Fibroblast of peridontal ligament (primary cell): ENCODE measurements around the gene LIMCH1.

Experiments
- DNase-seq: peaks from one replicate; pipeline ENCODE4 v3.0.0-alpha.2; 2010; ENCODE audit errors: extremely low read depth

LIMCH1 gene

DNA sequence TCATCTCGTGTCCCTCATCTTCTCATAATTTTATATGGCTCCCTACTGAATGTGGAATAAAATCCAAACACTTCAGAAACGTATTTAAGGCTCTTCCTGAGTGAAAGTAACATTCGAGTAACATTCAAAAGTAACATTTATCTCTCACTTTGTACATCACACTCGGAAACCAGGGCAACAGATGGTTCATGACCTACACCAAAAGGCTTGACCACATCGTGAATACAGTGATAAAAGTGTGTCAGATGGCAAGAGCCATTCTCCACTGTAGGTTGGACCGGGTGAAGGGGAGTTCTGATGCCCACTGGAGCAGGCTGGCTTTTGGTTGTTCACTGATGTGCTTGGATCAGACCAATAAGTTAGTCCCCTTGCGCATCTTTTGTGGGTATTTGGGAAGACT lies 5.6 kb upstream of the LIMCH1 start:
- DNase-seq = no peak

DNA sequence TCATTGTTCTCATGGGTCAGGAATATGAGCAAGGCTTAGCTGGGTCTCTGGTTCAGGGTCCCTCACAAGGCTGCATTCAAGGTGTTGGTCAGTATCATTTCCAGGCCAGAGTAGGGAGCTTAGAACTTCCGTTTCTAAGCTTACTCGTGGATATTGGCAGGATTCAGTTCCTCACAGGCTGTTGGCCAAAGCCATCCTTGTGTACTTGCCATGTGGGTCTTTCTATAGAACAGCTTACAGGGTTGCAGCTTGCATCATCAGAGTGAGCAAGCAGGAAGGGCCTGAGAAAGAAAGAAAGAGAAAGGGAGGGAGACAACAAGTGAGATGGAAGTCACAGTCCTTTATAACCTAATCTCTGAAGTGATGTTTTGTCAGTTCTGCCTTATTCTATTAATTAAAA lies 5.1 kb upstream of the LIMCH1 start:
- DNase-seq = no peak

DNA sequence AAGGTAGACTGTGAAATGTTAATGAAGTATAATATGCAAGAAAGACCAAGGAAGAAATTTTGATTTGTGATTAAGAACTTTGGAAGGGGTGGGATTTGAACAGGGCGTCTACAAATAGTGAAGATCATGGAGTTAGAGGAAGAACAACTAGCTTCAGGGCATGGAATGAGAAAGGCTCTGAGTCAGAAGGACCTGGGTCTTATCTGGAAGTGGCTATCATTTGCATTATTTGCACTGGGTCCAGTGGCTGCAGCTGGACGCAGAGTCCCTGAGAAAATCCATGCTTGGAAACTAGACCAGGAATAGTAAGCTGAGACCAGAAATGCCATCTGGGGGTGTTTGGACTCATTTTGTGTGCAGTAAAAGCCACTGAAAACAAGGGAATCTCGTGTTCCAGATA lies 4.3 kb upstream of the LIMCH1 start:
- DNase-seq = no peak

DNA sequence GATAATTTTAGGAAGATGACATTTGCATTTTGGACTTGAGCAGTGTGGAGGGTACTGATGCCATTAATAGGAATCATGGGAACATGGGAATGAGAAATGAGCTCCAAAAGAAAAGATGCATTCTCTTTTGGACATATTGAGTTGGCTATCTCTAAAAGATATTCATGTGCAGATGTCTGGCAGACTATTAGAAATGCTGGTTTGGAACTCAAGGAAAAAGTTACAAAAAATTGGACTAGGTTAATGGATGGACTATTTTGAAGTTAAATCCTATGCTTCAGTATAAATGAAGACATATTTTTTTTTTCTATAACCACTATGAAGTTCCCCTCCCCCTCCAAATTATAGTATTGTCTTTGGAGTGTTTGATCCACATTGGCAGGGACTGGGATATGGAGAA lies 3.6 kb upstream of the LIMCH1 start:
- DNase-seq = no peak

DNA sequence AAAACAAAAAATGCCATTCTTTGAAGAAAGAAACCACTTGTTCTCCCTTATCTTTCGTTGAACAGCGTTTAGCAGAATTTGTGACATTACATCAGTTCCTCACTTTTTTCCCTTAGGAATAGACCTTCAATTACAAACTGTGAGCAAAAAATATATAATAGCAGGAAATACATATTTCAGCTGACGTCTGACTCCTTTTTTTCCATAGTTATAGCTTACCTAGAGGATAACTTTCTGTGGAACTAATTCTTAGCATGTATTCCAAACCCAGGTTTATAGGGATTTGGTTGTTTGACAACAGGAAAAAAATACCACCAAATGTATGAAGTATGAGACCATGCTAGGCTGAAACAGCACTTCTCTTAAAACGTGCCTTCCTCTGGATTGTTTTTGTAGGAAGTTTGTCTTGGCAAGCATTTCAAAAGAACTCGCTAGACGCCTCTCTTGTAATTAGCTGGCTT lies 2.0 kb upstream of the LIMCH1 start:
- no peak for DNase-seq

DNA sequence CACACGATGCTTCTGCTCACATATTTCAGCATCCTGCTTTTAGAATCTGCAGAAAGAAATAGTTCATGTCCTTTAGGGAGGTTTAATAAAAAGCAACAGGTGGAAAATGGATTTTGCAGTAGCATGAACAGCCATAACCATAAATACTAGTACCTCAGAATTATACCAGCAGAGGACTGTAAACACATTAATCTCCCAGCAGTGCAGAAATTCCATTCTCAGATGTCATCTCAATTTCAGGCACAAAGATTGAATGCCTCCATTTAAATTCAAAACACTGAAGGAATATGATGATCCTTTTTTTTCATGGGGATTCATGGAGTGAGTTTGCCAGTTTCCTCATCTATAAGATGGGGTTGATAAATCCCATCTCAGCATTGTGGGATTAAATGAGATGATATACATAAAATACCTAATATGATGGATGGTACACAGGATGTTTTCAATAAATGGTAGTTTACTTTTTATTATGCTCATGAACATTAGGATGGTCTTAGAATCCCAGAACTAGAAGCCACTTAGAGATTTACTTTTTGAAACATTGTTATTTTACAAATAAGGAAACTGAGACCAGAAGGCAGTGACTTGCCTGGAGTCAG lies 566 bp upstream of the LIMCH1 start:
- no peak for DNase-seq

DNA sequence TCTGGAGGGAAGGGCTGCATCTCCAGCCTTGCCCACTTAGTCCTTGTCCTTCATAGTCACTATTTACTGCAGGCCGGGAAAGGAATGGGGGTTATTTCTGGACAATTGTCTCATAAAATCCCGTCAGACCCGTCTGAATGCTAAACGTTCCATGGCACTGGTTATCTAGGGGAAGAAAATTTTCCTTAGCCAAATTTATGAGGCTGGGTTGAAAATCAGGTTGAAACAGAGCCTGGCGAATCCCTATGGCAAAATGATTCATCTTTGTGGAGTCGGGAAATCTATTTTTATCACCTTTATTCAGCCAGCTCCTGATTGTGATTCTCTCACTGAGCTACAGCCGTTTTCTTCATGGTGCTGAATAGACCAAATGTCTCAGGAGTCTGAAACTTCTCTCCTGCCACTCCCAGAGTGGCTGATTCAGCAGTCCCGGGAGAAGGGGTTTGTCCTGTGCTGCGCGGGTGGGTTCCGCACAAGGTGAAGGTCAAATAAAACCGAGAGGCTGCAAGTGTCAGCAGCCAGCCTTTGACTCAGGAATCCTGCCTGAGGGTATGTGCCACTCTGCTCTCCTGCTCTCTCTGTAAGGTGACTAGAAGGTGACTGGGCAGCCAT lies 1.0 kb downstream of the LIMCH1 start:
- DNase-seq = no peak

DNA sequence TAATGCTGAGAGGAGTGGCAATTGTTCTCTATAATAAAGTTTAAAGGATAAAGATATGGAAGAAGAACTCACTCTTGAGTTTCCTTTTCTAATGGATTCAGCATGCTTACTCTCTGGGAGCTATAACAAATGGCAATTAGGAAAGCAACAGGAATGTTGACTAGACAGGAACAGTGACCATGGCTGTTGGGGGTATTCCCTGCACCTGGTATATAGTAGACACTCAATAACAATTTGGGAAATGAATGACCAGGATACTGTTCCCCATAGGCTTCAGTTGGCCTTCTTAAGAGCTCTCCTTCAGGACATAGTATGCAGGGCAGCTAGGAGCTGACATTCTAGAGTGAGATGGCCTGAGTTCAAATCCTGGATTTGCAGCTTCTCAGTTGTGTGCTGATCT lies 1.8 kb downstream of the LIMCH1 start:
- no peak for DNase-seq

DNA sequence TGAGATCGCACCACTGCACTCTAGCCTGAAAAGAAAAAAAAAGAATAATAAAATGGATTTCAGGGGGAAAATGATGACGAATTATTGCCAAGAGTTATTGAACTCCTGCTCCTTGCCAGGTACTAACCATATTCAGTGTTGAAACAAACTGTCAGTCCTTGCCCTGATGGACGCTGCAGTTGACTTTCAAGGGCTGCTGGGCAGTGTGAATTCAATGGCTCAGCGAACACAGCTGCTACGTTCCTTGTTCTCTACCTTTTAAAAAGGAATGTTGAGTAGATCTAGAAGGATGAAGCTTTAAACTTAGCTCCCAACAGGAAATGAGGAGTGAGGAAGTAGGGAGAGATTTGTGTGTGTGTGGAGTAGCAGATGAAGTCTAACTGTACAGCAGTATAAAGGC lies 2.7 kb downstream of the LIMCH1 start:
- DNase-seq = no peak

DNA sequence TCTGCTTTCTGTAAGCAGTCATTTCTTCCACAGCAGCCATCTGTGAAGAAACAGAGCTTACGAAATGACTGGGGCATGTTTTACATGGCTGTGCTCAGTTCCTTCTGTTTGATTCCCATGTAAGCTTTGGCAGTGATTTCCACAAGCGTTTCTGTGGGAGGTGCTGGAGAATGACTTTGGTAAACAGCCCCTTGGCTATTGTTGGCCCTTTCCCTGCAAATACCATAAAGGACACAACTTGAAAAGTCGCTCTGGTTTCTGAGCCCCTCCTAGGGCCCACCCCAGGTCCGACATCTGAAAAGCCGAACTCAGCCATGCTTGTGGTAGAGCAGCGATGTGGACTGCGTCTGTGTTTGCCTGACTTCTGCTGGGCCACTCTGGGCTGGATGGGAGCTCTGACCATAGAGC lies 3.7 kb downstream of the LIMCH1 start:
- no peak for DNase-seq

DNA sequence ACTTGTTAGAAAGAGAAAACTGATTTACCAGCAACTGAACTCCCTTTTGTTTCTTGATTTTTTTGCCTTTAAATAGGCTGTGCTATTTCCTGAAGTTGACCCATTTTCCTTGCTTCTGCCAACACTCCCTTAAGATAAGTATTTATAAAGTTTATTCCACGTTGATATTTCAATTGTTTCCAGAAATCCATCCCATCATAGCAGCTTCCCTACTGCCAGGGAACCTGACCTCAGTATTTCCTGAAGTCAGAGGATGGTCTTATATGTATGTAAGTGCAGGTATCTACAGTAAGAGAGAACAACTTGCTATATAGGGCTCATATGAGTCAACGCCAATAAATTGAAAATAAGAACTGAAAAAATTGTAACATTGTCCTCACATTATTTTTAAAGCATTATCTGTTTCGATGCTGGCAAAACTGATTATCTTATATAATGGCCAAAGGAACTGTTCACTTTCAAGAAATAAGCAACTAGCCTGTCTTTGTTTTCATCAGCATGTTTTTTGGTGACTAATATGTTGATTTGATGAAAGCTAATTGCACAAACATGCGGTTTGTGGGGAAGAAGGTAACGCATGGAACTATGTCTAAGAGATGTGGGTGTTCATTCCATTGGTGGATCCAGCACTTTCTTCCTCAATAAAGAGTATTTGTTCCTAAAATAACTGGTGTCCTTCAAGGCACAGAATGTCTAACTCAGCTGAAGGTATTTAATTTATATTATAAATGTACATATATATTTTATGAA lies 4.7 kb downstream of the LIMCH1 start:
- no peak for DNase-seq

DNA sequence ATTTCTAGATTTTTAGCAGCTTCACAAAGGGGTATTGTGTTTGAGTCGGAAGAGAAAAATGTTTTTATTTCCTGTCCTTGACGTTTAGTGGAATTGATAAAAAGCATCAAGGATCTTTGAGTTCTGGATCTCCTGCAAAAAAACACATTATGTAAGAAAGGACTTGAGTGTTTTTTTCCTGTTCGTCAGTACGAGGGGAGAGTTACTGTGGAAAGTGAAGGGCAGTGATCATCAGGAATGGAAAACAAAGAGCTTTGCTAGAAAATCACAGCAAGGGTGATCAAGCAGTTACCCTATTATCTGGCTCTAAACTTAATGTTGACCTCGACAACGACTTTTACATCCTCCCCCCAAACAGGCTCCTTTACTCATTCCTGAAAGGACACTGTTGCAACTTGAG lies 7.3 kb downstream of the LIMCH1 start:
- DNase-seq = no peak

DNA sequence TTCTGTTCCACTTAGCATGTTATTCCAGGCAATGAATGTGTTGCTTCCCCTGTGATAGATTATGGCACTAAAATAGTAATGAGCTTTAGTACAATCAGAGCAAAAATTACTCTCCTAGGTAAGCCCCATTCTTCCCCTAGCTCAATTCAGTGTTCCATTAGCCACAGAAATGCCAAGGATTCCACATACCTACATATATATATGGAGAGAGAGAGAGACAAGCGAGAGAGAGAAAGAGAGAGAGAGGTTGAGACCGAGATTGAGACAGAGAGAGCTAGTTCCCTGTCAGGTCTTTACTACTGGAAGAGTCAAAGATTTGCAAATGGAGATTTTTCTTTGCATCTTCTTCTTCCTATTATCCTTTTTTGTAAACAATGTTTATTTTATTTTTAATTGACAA lies 8.7 kb downstream of the LIMCH1 start:
- DNase-seq = no peak

DNA sequence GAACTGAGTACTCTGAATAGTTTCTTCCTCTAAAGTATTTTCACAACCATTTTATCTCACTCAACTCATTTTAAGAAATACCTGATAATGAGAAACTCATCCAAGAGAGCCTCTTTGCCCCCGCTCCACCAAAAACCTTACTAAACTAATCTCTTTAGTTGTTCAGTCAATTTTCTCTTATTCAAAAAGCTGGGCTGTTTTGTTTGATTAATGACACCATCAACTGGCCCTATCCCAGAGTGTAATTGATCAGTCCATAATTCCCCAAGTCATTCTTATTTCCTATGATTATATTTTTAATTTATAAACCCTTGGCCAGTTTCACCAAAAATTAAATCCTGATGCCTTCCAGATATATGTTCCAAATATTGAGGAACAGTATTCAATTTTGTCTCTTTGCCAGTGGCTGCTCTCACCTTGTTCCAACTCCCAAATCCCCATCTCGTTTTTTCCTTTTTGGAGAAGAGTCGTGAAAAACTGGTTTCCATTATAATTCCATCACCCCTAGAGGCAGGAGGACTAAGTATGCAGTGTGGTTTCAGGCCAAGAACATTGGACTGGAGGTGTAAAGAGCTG lies 10.4 kb downstream of the LIMCH1 start:
- DNase-seq = no peak

DNA sequence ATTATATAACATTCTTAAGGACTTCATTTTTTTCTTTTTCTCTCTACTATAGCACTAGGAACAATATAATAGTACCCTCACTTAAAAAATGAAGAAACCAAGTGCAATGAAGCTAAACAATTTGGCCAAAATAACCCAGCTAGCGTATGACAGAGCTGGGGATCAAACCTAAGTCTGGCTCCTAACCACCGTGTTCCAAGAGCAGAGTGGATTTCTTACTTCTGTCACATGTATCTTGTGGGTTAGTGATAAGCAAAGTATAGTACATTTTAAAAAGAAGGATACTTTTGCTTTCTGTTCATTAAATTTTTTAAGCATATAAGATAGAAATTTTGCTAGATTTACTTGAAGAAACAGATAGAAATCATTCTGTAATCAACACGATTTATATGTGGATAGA lies 11.5 kb downstream of the LIMCH1 start:
- DNase-seq = no peak

DNA sequence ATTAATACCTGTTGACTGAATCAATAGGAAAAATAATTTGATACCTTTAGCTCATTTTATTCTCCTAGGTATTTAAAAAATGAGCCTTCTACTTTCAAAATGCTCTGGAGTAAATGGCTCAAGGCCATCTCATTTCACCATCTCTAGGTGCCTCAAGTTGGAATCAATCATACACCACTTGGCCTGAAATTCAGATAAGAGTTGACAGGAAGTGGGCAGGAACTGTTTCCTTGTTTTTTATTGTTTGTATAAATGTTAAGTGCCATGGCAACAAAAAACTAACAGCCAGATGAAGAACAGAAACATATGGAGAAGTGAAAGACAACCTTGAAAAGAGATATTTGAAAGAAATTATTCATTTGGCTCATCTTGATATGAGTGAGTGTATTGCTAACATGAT lies 12.4 kb downstream of the LIMCH1 start:
- no peak for DNase-seq

DNA sequence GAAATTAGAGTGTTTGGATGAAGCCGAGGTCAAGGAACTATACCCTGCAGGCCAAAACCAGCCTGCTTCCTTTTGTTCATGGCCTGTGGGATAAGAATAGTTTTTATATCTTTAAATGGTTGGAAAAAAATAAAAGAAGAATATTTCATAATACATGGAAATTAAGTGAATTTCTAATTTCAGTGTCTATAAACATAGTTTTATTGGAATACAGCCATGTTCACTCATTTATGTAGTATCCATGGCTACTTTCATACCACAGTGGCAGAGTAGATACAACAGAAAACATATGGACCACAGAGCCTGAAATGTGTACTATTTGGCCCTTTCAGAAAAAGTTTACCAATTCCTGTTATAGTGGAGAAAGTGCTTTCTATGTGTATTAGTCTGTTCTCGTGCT lies 13.6 kb downstream of the LIMCH1 start:
- no peak for DNase-seq

DNA sequence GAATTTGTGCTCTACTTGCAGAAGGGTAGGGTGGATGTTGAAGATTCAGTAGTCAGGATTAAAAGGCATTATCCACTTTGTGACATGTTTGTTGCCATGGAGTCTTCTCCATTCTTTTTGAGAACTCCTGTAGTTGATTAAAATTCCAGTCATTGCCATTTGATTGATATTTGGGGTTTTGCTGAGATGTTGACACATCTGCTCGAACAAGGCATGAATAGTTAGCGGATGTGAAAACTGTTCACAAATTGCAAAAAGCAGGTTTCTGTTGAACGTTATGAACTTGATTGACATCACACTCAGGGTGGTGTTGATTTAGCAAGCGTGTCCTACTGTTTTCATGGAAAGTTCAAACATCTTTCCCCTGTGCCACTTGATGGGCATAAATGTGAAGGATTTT lies 16.9 kb downstream of the LIMCH1 start:
- no peak for DNase-seq

DNA sequence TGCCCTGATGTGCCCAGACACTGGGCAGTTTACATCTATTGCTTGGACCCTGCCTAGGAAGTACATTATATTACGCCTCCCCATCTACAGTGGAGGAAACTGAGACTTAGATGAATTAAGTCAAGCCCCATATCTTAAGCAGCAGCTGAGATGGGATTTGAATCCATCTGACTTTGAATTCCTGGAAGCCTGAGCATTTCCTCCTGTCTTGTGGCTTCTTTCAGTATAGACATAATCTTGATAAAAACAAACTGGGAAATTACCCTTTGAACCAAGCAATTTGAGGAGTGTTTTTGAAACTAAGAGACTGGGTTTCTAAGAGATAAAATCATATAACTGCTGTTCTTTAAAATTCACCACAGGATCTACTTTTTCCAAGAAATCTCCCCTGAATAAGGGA lies 18.6 kb downstream of the LIMCH1 start:
- DNase-seq = no peak

DNA sequence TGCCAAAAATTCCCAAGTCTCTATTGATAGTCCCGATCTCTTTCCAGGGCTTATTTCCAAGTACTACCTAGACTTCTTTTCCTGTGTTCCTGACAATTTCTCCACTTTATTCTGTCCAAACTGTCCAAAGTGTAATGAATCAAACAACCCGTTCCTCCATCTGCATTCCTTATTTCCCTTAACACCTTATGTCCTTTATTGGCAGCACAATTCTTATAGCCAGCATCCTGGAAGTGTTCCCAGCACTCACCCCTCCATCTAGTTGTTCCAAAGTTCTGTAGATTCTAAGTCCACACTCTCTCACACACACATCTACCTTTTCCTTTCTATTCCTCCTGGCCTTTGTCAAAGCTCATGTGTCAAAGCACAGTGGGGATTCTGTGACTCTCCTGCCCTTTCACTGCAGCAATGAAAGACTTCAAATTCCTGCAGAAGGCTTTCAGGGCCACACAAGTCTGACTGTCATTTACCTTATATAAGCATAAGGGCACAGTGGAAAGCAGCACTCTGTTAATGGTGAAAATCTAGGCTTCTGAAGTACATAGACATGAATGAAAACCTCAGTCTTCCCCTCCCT lies 22.1 kb downstream of the LIMCH1 start:
- DNase-seq = no peak

DNA sequence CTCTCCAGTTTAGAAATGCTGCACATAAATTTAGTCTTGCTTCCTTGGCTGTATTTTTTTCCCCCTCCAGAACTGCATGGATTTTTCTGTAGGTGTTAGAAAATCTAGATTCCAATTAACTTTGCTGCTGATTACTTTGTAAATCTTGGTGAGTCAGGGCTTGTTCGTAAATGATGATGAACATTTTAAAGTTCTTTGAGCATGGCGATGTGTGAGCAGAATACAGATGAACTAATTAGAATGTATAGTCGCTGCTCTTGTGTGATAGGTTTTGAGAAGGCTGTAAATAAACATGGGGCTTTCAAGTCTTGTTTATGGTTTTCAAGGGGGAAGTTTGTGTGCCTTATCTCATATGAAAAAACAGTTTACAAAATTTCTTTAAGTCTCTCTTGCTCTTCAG lies 23.3 kb downstream of the LIMCH1 start:
- no peak for DNase-seq

DNA sequence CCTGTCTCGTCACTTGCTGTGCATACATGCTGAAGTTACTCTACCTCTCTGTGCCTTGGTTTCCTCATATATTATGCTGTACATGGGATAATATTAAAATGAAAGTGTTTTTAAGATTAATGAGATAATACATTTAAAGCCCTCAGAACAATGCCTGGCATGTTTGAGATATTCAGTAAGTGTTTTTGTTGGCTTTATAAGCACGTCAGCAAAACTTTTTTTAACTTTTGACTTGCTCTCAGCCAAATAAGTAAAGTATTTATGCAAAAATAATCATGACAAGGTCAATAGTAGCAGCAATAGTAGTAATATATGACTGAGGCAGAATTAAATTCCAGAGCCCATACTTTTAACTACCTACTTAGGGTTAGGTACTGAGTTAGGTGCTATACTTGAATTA lies 29.2 kb downstream of the LIMCH1 start:
- DNase-seq = no peak

DNA sequence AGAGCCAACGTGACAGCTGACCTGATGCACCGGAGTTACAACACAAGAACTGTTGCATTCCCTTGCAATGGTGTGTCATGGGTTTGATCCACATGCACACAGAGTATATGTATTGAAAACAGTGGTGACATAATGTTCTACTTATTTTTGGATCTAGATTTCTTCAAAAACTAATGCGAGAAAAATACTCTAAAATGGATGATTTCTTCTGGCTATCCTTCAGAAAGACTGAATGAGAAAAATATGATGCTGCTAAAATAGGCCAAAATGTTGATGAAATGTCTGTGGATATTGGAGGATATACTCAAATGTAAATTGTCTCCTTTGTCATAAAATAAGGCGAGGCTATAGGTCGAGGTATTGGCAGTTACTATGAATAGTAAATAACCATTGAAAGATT lies 30.4 kb downstream of the LIMCH1 start:
- DNase-seq = no peak
